Natural killer cell (primary cell): ENCODE results near the gene MRPS34. TPM values are rescaled to one million over a fixed set of nuclear protein-coding genes. Genes with fewer than 3 reads are reported as not detected.

Source experiments
- ATAC-seq, 3 donors: fragments of 150-1000 bp in 2 of 3; fragments of 200-7000 bp in 1 of 3; cut with Tn5 transposase; 1 replicate in 1 of 3; 2 replicates in 2 of 3; pipeline ENCODE4 v1.10.0; 2021; ENCODE audit warnings: mild to moderate bottlenecking in 2 of 3, moderate library complexity in 2 of 3
- DNase-seq, 2 donors: peaks; one replicate each; pipeline versions ENCODE4 v3.0.0 to v3.0.0-alpha.2; 2013 to 2021; ENCODE audit warnings: mixed read lengths in 1 of 2
- H3K27ac ChIP-seq: one replicate; pipeline ENCODE4 v1.5.1; 2013; ENCODE audit warnings: mild to moderate bottlenecking, low read length
- H3K27me3 ChIP-seq: one replicate; pipeline ENCODE4 v1.6.1; 2013; ENCODE audit warnings: low read length; ENCODE audit not compliant: control insufficient read depth, insufficient read depth
- H3K36me3 ChIP-seq: one replicate; pipeline ENCODE4 v1.6.1; 2013; ENCODE audit warnings: low read length; ENCODE audit not compliant: control insufficient read depth, insufficient read depth
- H3K4me1 ChIP-seq: one replicate; pipeline ENCODE4 v1.6.1; 2013; ENCODE audit warnings: low read length; ENCODE audit not compliant: control insufficient read depth, insufficient read depth
- H3K4me3 ChIP-seq: one replicate; pipeline ENCODE4 v1.5.1; 2013; ENCODE audit warnings: low read length
- H3K9me3 ChIP-seq: one replicate; pipeline ENCODE4 v1.6.1; 2013; ENCODE audit warnings: low read length; ENCODE audit not compliant: control insufficient read depth, insufficient read depth
- H3K27ac Mint-ChIP-seq, 2 donors: one replicate each; pipeline ENCODE4 v1.8.0; 2022; ENCODE audit warnings: mild to moderate bottlenecking in 2 of 2, mixed read lengths in 2 of 2, moderate library complexity in 1 of 2
- H3K27me3 Mint-ChIP-seq, 2 donors: one replicate each; pipeline ENCODE4 v1.8.0; 2022; ENCODE audit warnings: low read depth in 2 of 2, mixed read lengths in 2 of 2
- H3K36me3 Mint-ChIP-seq: one replicate; pipeline ENCODE4 v1.8.0; 2022; ENCODE audit warnings: mixed read lengths
- H3K4me1 Mint-ChIP-seq, 2 donors: one replicate each; pipeline ENCODE4 v1.8.0; 2022; ENCODE audit warnings: mixed read lengths in 2 of 2
- H3K4me3 Mint-ChIP-seq: one replicate; pipeline ENCODE4 v1.8.0; 2022; ENCODE audit warnings: mild to moderate bottlenecking, moderate library complexity, mixed read lengths
- H3K9me3 Mint-ChIP-seq, 2 donors: one replicate each; pipeline ENCODE4 v1.8.0; 2022; ENCODE audit warnings: mixed read lengths in 2 of 2
- CTCF ChIP-seq: fragments of 200-600 bp; IDR thresholded peaks from one replicate; pipeline ENCODE4 v1.8.0; 2022; ENCODE audit warnings: antibody characterized with exemption
- WGBS: methylation state at CpG from one replicate; pipeline ENCODE4 v1.1.7; 2013; ENCODE audit warnings: missing lambda C conversion rate; ENCODE audit not compliant: insufficient coverage; 5-methylcytosine and 5-hydroxymethylcytosine counted together
- intact Hi-C: fragments of 100-400 bp; cut with micrococcal nuclease; formaldehyde crosslinking; loops from one replicate; pipeline ENCODE4 v1.14.2; 2022
- total RNA-seq, 4 donors: library from RNA; stranded (reverse); fragments of 120-200 nt in 1 of 4; gene quantifications; one replicate each; pipeline versions ENCODE4 v1.2.3 to v1.2.4, GENCODE V29; 2013 to 2022

The MRPS34 gene
- total RNA-seq, 3 donors from 2014 or later (not counting 1 experiment from before 2014, with no cell fraction given), result 26.5 to 42.0 (median 41.4) TPM

GRCh38 chr16:1757714-1758461 is 15.0 kb downstream of the MRPS34 start:
- no peak overlapping the region for H3K4me3 Mint-ChIP-seq
- no peak for TF ChIP-seq CTCF

GRCh38 chr16:1754204-1754603 is 18.7 kb downstream of the MRPS34 start:
- H3K36me3 ChIP-seq, result peaks cover 26% of the 10 kb centered on the region
- WGBS, result 94% methylated on average over 11 of the region's 12 CpGs

More at GRCh38 chr16:1757714-1758461, 15.0 kb downstream of the MRPS34 start:
- 96% methylated on average over 36 of the region's 37 CpGs for WGBS
- Histone ChIP-seq H3K4me3 (no peak overlapping the region), H3K4me1 (peaks cover 10% of the 10 kb centered on the region), H3K9me3 (no peaks in the 10 kb centered on the region), H3K36me3 (peaks cover 31% of the 10 kb centered on the region), H3K27me3 (no peaks in the 10 kb centered on the region), H3K27ac (no peak overlapping the region)
- Mint-ChIP-seq H3K36me3 (peaks cover 7% of the 10 kb centered on the region), H3K27me3 (no peaks in the 10 kb centered on the region), H3K4me1 (peaks cover 0 to 6% of the 10 kb centered on the region in 2 donors), H3K9me3 (no peaks in the 10 kb centered on the region), H3K27ac (no peak overlapping the region)
- ATAC-seq (no peak), DNase-seq (no peak)
- intact Hi-C loops, result no loop called here

GRCh38 chr16:1752853-1753252 is 20.1 kb downstream of the MRPS34 start:
- Mint-ChIP-seq H3K4me1 (peaks cover 0 to 6% of the 10 kb centered on the region in 2 donors), H3K27ac (no peak overlapping the region), H3K36me3 (no peaks in the 10 kb centered on the region), H3K4me3 (no peak overlapping the region), H3K27me3 (no peaks in the 10 kb centered on the region), H3K9me3 (no peaks in the 10 kb centered on the region)
- H3K4me3 ChIP-seq, result no peak overlapping the region
- no peaks in the 10 kb centered on the region for H3K27me3 ChIP-seq
- WGBS, result 98% methylated on average over 12 of the region's 14 CpGs
- peaks cover 39% of the 10 kb centered on the region for H3K36me3 ChIP-seq
- DNase-seq (no peak), ATAC-seq (no peak)
- H3K4me1 ChIP-seq, result peaks cover 10% of the 10 kb centered on the region
- H3K9me3 ChIP-seq, result no peaks in the 10 kb centered on the region
- intact Hi-C loops, result no loop called here
- no peak for TF ChIP-seq CTCF
- no peak overlapping the region for H3K27ac ChIP-seq

More at GRCh38 chr16:1754204-1754603, 18.7 kb downstream of the MRPS34 start:
- Histone ChIP-seq H3K4me3 (no peak overlapping the region), H3K27me3 (no peaks in the 10 kb centered on the region), H3K27ac (no peak overlapping the region), H3K9me3 (no peaks in the 10 kb centered on the region), H3K4me1 (peaks cover 10% of the 10 kb centered on the region)
- ATAC-seq (no peak), DNase-seq (no peak)
- intact Hi-C loops, result no loop called here
- Mint-ChIP-seq H3K27ac (no peak overlapping the region), H3K27me3 (no peaks in the 10 kb centered on the region), H3K9me3 (no peaks in the 10 kb centered on the region), H3K36me3 (no peaks in the 10 kb centered on the region), H3K4me1 (peaks cover 0 to 6% of the 10 kb centered on the region in 2 donors), H3K4me3 (no peak overlapping the region)
- no peak for TF ChIP-seq CTCF
